Progenitor cell of endocrine pancreas (in vitro differentiated cells): ENCODE measurements around the gene BPIFB3. TPM values are rescaled to one million over a fixed set of nuclear protein-coding genes. Genes with fewer than 3 reads are reported as not detected.

ENCODE experiments used
- DNase-seq: peaks from one replicate; pipeline ENCODE4 v3.0.0; 2021; ENCODE audit warnings: low spot score; ENCODE audit not compliant: unreplicated experiment
- H3K27ac Mint-ChIP-seq: 2 replicates; pipeline ENCODE4 v1.8.0; 2021; ENCODE audit warnings: mild to moderate bottlenecking, moderate library complexity, mixed read lengths
- H3K27me3 Mint-ChIP-seq: 2 replicates; pipeline ENCODE4 v1.8.0; 2021; ENCODE audit warnings: mixed read lengths
- H3K36me3 Mint-ChIP-seq: 2 replicates; pipeline ENCODE4 v1.8.0; 2022; ENCODE audit warnings: mixed read lengths; ENCODE audit not compliant: insufficient read depth
- H3K4me1 Mint-ChIP-seq: 2 replicates; pipeline ENCODE4 v1.8.0; 2021; ENCODE audit warnings: low read depth, mixed read lengths
- H3K4me3 Mint-ChIP-seq: 2 replicates; pipeline ENCODE4 v1.8.0; 2021; ENCODE audit warnings: low read depth, mild to moderate bottlenecking, moderate library complexity, mixed read lengths
- H3K9me3 Mint-ChIP-seq: 2 replicates; pipeline ENCODE4 v1.8.0; 2021; ENCODE audit warnings: low read depth, mixed read lengths
- total RNA-seq: library from RNA; stranded (reverse); gene quantifications from 2 replicates; pipeline ENCODE4 v1.2.1, GENCODE V29; 2021
- TF ChIP-seq, protein P1 (sequence below): fragments of 200-600 bp; sonication (generic); IDR thresholded peaks from one replicate; pipeline ENCODE4 v1.5.0; 2021; ENCODE audit warnings: antibody characterized with exemption, mild to moderate bottlenecking; ENCODE audit not compliant: unreplicated experiment

Gene BPIFB3
- total RNA-seq, 1 donor from 2014 or later = not detected

DNA sequence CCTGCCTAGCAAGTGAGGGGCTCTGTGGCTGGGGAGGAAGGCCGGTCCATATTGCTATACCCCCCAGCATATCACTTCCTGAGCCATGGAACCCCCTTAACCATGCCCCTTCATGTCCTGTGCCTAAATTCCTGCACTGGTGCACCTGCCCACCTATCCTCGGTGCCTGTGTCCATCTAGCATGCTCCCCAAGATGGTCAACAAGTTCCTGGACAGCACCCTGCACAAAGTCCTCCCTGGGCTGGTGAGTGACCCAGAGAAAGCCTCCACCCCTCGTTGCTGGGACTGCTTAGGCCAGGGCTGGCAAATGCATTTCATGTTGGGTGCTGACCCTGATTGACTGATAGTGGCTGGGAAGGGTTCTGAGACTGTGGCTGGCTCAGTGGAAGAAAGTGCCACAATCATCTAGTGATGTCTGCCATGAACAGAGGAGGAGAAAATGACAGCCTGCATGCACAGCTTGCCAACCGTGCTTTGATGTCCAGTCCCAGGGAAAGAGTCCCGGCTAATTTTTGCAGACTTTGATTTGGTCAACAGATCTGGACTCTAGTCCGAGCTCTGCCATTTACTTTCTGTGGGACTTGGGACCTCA, 18.7 kb upstream of the BPIFB3 start:
- H3K4me3 Mint-ChIP-seq = no peak overlapping the region
- H3K4me1 Mint-ChIP-seq = no peaks in the 10 kb centered on the region
- H3K27ac Mint-ChIP-seq = no peak overlapping the region
- H3K27me3 Mint-ChIP-seq = peaks cover 34% of the 10 kb centered on the region
- H3K36me3 Mint-ChIP-seq = no peaks in the 10 kb centered on the region
- no peak for DNase-seq
- no peaks in the 10 kb centered on the region for H3K9me3 Mint-ChIP-seq
- TF ChIP-seq, protein P1, sequence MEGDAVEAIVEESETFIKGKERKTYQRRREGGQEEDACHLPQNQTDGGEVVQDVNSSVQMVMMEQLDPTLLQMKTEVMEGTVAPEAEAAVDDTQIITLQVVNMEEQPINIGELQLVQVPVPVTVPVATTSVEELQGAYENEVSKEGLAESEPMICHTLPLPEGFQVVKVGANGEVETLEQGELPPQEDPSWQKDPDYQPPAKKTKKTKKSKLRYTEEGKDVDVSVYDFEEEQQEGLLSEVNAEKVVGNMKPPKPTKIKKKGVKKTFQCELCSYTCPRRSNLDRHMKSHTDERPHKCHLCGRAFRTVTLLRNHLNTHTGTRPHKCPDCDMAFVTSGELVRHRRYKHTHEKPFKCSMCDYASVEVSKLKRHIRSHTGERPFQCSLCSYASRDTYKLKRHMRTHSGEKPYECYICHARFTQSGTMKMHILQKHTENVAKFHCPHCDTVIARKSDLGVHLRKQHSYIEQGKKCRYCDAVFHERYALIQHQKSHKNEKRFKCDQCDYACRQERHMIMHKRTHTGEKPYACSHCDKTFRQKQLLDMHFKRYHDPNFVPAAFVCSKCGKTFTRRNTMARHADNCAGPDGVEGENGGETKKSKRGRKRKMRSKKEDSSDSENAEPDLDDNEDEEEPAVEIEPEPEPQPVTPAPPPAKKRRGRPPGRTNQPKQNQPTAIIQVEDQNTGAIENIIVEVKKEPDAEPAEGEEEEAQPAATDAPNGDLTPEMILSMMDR = no peak

DNA sequence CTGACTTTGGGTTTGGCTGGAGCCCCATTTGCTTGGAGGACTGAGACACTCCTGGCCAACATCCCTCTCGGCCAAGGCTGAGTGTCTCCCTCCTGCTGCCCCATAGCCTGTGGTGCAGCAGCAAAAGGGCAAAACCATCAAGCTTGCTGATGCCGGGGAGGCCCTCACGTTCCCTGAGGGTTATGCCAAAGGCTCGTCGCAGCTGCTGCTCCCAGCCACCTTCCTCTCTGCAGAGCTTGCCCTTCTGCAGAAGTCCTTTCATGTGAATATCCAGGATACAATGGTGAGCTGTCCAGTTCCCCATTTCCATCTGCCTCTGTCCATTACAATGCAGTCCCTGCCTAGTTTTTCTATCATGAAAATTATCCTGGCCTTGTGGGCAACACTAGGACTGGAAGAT, 16.2 kb upstream of the BPIFB3 start:
- H3K27me3 Mint-ChIP-seq = peaks cover 37% of the 10 kb centered on the region

DNA sequence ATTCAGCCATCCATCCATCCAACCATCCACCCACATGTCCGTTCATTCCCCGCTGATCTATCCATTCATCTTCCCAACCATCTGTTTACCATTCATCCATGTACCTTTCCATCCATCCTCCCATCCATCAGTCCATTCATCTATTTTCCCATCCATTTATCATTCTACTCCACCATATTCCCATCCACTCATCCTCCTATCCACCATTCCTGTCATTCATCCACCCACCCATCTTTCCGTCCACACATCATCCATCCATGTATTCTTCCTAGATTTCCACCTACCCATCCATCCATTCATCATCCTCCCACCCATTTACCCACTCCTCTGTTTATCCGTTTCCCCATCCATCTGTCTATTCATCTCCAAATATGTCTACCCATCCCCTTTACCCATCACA, 15.5 kb upstream of the BPIFB3 start:
- Mint-ChIP-seq H3K4me1 (no peaks in the 10 kb centered on the region), H3K27ac (no peak overlapping the region), H3K9me3 (no peaks in the 10 kb centered on the region), H3K36me3 (no peaks in the 10 kb centered on the region), H3K27me3 (peaks cover 30% of the 10 kb centered on the region), H3K4me3 (no peak overlapping the region)
- TF ChIP-seq, protein P1 = no peak
- DNase-seq = no peak

More for the DNA sequence above, 16.2 kb upstream of the BPIFB3 start:
- H3K4me1 Mint-ChIP-seq = no peaks in the 10 kb centered on the region
- no peak overlapping the region for H3K4me3 Mint-ChIP-seq
- H3K36me3 Mint-ChIP-seq = no peaks in the 10 kb centered on the region
- no peaks in the 10 kb centered on the region for H3K9me3 Mint-ChIP-seq
- no peak overlapping the region for H3K27ac Mint-ChIP-seq
- DNase-seq = no peak
- TF ChIP-seq, protein P1 = no peak

DNA sequence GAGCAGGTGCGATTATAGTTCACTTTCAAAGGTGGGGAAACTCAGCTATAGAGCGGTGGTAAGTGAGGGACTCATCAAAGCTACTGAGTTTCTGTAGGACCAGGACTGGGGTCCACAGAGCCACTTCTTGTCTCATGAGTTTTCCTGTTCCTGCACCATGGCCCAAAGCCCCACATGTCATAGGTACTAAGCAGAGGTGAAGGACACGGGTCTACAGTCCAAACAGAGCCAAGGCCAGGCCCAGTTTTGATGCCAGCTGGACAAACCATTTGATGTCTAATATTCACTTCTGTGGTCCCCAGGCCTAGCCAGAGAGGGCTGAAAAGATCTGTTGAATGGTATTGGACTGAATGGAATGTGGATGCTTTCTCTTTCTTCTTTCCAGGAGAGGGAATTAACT, 11.3 kb upstream of the BPIFB3 start:
- Mint-ChIP-seq H3K36me3 (no peaks in the 10 kb centered on the region), H3K27ac (no peak overlapping the region), H3K4me3 (no peak overlapping the region), H3K27me3 (peaks cover 25% of the 10 kb centered on the region), H3K4me1 (no peaks in the 10 kb centered on the region), H3K9me3 (peaks cover 17% of the 10 kb centered on the region)
- TF ChIP-seq, protein P1 = no peak
- no peak for DNase-seq

DNA sequence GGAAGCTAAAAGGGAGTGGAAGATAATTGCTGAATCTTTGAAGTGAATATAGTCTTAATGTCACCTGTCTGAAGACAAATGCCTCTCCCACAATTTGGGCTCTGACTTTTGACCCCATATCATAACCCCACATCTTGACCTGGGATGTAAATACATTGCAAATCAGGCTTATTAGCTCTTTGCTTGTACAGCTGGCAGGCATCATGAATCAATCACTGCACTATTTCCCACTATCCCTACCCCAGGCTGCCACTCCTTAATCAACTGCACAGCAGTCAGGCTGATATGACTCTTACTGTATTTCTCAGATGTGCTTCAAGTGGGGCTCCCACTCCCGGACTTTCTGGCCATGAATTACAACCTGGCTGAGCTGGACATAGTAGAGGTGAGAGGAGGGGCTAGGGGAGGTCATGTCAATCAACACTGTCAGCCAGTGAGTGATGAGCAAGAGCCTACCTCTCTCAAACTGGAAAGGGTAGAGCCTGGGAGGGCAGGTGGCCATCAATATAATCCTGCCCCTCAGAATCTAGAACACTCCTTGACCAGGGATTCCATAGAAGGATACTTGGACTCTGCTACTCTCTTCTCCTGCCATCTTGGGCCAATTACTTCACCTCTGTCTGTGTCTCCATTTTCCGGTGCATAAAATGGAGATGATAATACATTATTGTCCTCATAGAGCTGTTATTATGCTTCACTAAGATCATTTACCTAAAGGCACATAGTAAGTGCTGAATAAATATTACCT, 10.5 kb upstream of the BPIFB3 start:
- TF ChIP-seq, protein P1 = no peak
- H3K4me3 Mint-ChIP-seq = no peak overlapping the region
- H3K27ac Mint-ChIP-seq = no peak overlapping the region
- no peaks in the 10 kb centered on the region for H3K36me3 Mint-ChIP-seq
- H3K27me3 Mint-ChIP-seq = peaks cover 19% of the 10 kb centered on the region
- DNase-seq = no peak
- peaks cover 17% of the 10 kb centered on the region for H3K9me3 Mint-ChIP-seq
- H3K4me1 Mint-ChIP-seq = no peaks in the 10 kb centered on the region
